H1 (cell line): ENCODE results near the gene KCTD21. TPM values are rescaled to one million over a fixed set of nuclear protein-coding genes. Genes with fewer than 3 reads are reported as not detected.
A peak's percentile ranks its signal among the peaks of the same experiment; 100 is the strongest.

Source experiments
- CTCF ChIA-PET: fragments of 300-600 bp; sonication (Branson Sonifier 250); formaldehyde crosslinking; loops from one replicate; lab custom pipeline; 2021; ENCODE audit not compliant: partially characterized antibody; lab: Charles Lee
- POLR2A ChIA-PET: fragments of 300-600 bp; sonication (Branson Sonifier 250); formaldehyde crosslinking; loops from one replicate; lab custom pipeline; 2021; ENCODE audit warnings: inconsistent platforms; ENCODE audit not compliant: partially characterized antibody; lab: Charles Lee
- DNase-seq, 2 experiments: peaks; one replicate each; pipeline versions ENCODE4 v3.0.0 to v3.0.0-alpha.2; 2010 to 2022; ENCODE audit warnings: low spot score in 2 of 2, low read depth in 1 of 2, mixed read lengths in 1 of 2
- FAIRE-seq: peaks from 2 replicates; lab custom pipeline; 2011; peaks lifted over from hg19 to GRCh38; lab: Jason Lieb, UNC
- H2AFZ ChIP-seq: 2 replicates; pipeline ENCODE4 v1.8.1; 2012; ENCODE audit warnings: low read length, inconsistent platforms
- H2AK5ac ChIP-seq: 2 replicates; pipeline ENCODE4 v1.6.1; 2013; ENCODE audit warnings: low read depth, low read length
- H2BK120ac ChIP-seq: replicated peaks from 2 replicates; pipeline ENCODE3; 2013; ENCODE audit warnings: low read depth, low read length, inconsistent platforms
- H2BK12ac ChIP-seq: 2 replicates; pipeline ENCODE4 v1.6.1; 2013; ENCODE audit warnings: low read depth, low read length
- H2BK15ac ChIP-seq: 2 replicates; pipeline ENCODE4 v1.6.1; 2013; ENCODE audit warnings: low read length
- H2BK20ac ChIP-seq: 2 replicates; pipeline ENCODE4 v1.6.1; 2013; ENCODE audit warnings: low read length
- H2BK5ac ChIP-seq: 2 replicates; pipeline ENCODE4 v1.6.1; 2013; ENCODE audit warnings: low read depth, low read length
- H3K14ac ChIP-seq: 2 replicates; pipeline ENCODE4 v1.6.1; 2013; ENCODE audit warnings: inconsistent platforms; ENCODE audit not compliant: insufficient read length
- H3K18ac ChIP-seq: 2 replicates; pipeline ENCODE4 v1.6.1; 2013; ENCODE audit warnings: low read length; ENCODE audit errors: extremely low read depth
- H3K23ac ChIP-seq: 2 replicates; pipeline ENCODE4 v1.6.1; 2013; ENCODE audit warnings: inconsistent platforms; ENCODE audit not compliant: insufficient read length
- H3K23me2 ChIP-seq: 2 replicates; pipeline ENCODE4 v1.6.1; 2013; ENCODE audit warnings: low read depth, low read length
- H3K27ac ChIP-seq: 2 replicates; pipeline ENCODE4 v1.6.1; 2011; ENCODE audit warnings: low read depth, low read length, inconsistent platforms
- H3K27me3 ChIP-seq, 4 experiments: replicated peaks in 1 of 4; 1 replicate in 1 of 4; 2 replicates in 3 of 4; pipeline versions ENCODE4 v1.6.1 to v1.8.1; 2011 to 2013; ENCODE audit warnings: low read length in 3 of 4, mild to moderate bottlenecking in 3 of 4, inconsistent platforms in 2 of 4, mixed read lengths in 2 of 4, moderate library complexity in 1 of 4; ENCODE audit not compliant: control insufficient read depth in 3 of 4, insufficient read depth in 3 of 4; ENCODE audit errors: extremely low read depth in 1 of 4
- H3K36me3 ChIP-seq, 4 experiments: 2 replicates each; pipeline versions ENCODE4 v1.6.1 to v1.8.1; 2011 to 2013; ENCODE audit warnings: mild to moderate bottlenecking in 4 of 4, low read length in 3 of 4, moderate library complexity in 2 of 4, control low read depth in 1 of 4, inconsistent platforms in 1 of 4; ENCODE audit not compliant: insufficient read depth in 4 of 4, control insufficient read depth in 2 of 4
- H3K4ac ChIP-seq: replicated peaks from 2 replicates; pipeline ENCODE3; 2013; ENCODE audit warnings: low read length, low read depth, mixed read lengths, inconsistent platforms; ENCODE audit not compliant: insufficient read length
- H3K4me1 ChIP-seq, 4 experiments: replicated peaks in 1 of 4; 1 replicate in 1 of 4; 2 replicates in 3 of 4; pipeline versions ENCODE4 v1.6.1 to v1.8.1; 2011 to 2013; ENCODE audit warnings: low read length in 3 of 4, inconsistent platforms in 2 of 4, mixed read lengths in 1 of 4; ENCODE audit not compliant: insufficient read depth in 4 of 4, control insufficient read depth in 3 of 4
- H3K4me2 ChIP-seq, 2 experiments: 2 replicates each; pipeline versions ENCODE4 v1.6.1 to v1.8.1; 2011 to 2013; ENCODE audit warnings: low read depth in 2 of 2, low read length in 2 of 2, control low read depth in 1 of 2, inconsistent platforms in 1 of 2, mild to moderate bottlenecking in 1 of 2; ENCODE audit not compliant: insufficient read depth in 1 of 2
- H3K4me3 ChIP-seq, 4 experiments: fragments of 200-600, 300-600 bp in 1 of 4; sonication (generic), shearing (Covaris generic), sonication (Bioruptor Twin) in 1 of 4; 2 replicates each; pipeline versions ENCODE4 v1.5.1 to v1.8.1; 2011 to 2016; ENCODE audit warnings: low read length in 4 of 4, low read depth in 3 of 4, control low read depth in 2 of 4, inconsistent platforms in 2 of 4, mild to moderate bottlenecking in 2 of 4, mixed read lengths in 1 of 4, moderate library complexity in 1 of 4; ENCODE audit not compliant: insufficient read depth in 2 of 4; ENCODE audit errors: extremely low read depth in 1 of 4
- H3K56ac ChIP-seq: replicated peaks from 2 replicates; pipeline ENCODE3; 2013; ENCODE audit warnings: low read depth, mild to moderate bottlenecking, mixed read lengths, low read length, inconsistent platforms; ENCODE audit not compliant: insufficient read length
- H3K79me1 ChIP-seq: 2 replicates; pipeline ENCODE4 v1.6.1; 2013; ENCODE audit warnings: low read depth, low read length, control low read depth
- H3K79me2 ChIP-seq, 2 experiments: 2 replicates each; pipeline versions ENCODE4 v1.6.1 to v1.8.1; 2012 to 2013; ENCODE audit warnings: low read length in 2 of 2, mild to moderate bottlenecking in 2 of 2, inconsistent platforms in 1 of 2; ENCODE audit not compliant: insufficient read depth in 2 of 2, control insufficient read depth in 1 of 2
- H3K9ac ChIP-seq, 4 experiments: replicated peaks in 1 of 4; 1 replicate in 1 of 4; 2 replicates in 3 of 4; pipeline versions ENCODE4 v1.6.1 to v1.8.1; 2011 to 2013; ENCODE audit warnings: low read depth in 3 of 4, low read length in 3 of 4, control low read depth in 2 of 4, mild to moderate bottlenecking in 2 of 4, moderate library complexity in 2 of 4, inconsistent platforms in 1 of 4; ENCODE audit errors: extremely low read depth in 1 of 4
- H3K9me3 ChIP-seq, 2 experiments: 2 replicates each; pipeline versions ENCODE4 v1.6.1 to v1.8.1; 2012 to 2013; ENCODE audit warnings: mild to moderate bottlenecking in 2 of 2, moderate library complexity in 2 of 2, control low read depth in 1 of 2, inconsistent platforms in 1 of 2, low read depth in 1 of 2, low read length in 1 of 2, mixed read lengths in 1 of 2; ENCODE audit not compliant: insufficient read depth in 2 of 2
- H4K20me1 ChIP-seq, 2 experiments: replicated peaks in 1 of 2; 2 replicates each; pipeline versions ENCODE3 to v1.8.1; 2011 to 2013; ENCODE audit warnings: inconsistent platforms in 2 of 2, low read length in 2 of 2, mild to moderate bottlenecking in 1 of 2; ENCODE audit not compliant: insufficient read depth in 2 of 2, control insufficient read depth in 1 of 2
- H4K5ac ChIP-seq: 2 replicates; pipeline ENCODE4 v1.6.1; 2013; ENCODE audit warnings: low read length, low read depth, mixed read lengths, inconsistent platforms; ENCODE audit not compliant: insufficient read length
- H4K8ac ChIP-seq: 2 replicates; pipeline ENCODE4 v1.8.0; 2013; ENCODE audit warnings: mild to moderate bottlenecking, moderate library complexity, low read length, inconsistent platforms; ENCODE audit not compliant: insufficient read depth; ENCODE audit errors: extremely low read depth
- H4K91ac ChIP-seq: replicated peaks from 2 replicates; pipeline ENCODE3; 2013; ENCODE audit warnings: low read length, mixed read lengths, inconsistent platforms; ENCODE audit not compliant: insufficient read length
- BACH1 ChIP-seq: IDR thresholded peaks from 2 replicates; pipeline ENCODE4 v1.6.1; 2012; ENCODE audit warnings: low read length, improper control_type of control experiment
- CBX5 ChIP-seq: fragments of 300-800, 300-1000 bp; sonication (generic); IDR thresholded peaks from 2 replicates; pipeline ENCODE4 v1.7.1; 2016; ENCODE audit warnings: antibody characterized with exemption, low read length, low read depth
- GABPA ChIP-seq: IDR thresholded peaks from 2 replicates; pipeline ENCODE4 v1.6.1; 2011; ENCODE audit warnings: mild to moderate bottlenecking, low read length, moderate library complexity, borderline replicate concordance; ENCODE audit not compliant: insufficient read depth
- TEAD4 ChIP-seq: IDR thresholded peaks from 2 replicates; pipeline ENCODE4 v1.6.1; 2012; ENCODE audit warnings: low read depth, low read length, inconsistent platforms, mixed read lengths
- WGBS, 2 experiments: shearing (Covaris generic) in 1 of 2; methylation state at CpG; one replicate each; pipeline versions ENCODE4 v1.1.6 to v1.1.7; 2013 to 2015; ENCODE audit warnings: low lambda C conversion rate in 2 of 2, mixed read lengths in 2 of 2, inconsistent platforms in 1 of 2, low coverage in 1 of 2, missing lambda C conversion rate in 1 of 2; ENCODE audit not compliant: insufficient replicate concordance in 2 of 2, insufficient coverage in 1 of 2, insufficient read length in 1 of 2; ENCODE audit errors: extremely low coverage in 1 of 2, missing lambda C conversion rate in 1 of 2; 5-methylcytosine and 5-hydroxymethylcytosine counted together
- polyA plus RNA-seq, 7 experiments: library from polyadenylated mRNA; depleted of rRNA in 3 of 7; stranded (reverse) in 5 of 7; unstranded in 2 of 7; fragments of >200 nt in 5 of 7; fragments of 200-250 nt in 2 of 7; gene quantifications; 1 replicate in 5 of 7; 2 replicates in 1 of 7; 4 replicates in 1 of 7; pipeline versions ENCODE4 v1.2.1 to v1.2.3, GENCODE V29; 2011 to 2013; ENCODE audit warnings: missing spikeins in 2 of 7, mixed read lengths in 2 of 7
- total RNA-seq: library from RNA; stranded (reverse); fragmentation: NEBNext Ultra II Directional; extraction: Animal tissue kit (Norgen Biotek cat#: 25700); gene quantifications from 2 replicates; pipeline ENCODE4 v1.2.1, GENCODE V29; 2021

Gene KCTD21
- total and polyA plus RNA-seq, 2 of the 8 experiments (the other 6 are each of a cell fraction or from before 2014, with no cell fraction given): 3.2 to 4.1 TPM

DNA sequence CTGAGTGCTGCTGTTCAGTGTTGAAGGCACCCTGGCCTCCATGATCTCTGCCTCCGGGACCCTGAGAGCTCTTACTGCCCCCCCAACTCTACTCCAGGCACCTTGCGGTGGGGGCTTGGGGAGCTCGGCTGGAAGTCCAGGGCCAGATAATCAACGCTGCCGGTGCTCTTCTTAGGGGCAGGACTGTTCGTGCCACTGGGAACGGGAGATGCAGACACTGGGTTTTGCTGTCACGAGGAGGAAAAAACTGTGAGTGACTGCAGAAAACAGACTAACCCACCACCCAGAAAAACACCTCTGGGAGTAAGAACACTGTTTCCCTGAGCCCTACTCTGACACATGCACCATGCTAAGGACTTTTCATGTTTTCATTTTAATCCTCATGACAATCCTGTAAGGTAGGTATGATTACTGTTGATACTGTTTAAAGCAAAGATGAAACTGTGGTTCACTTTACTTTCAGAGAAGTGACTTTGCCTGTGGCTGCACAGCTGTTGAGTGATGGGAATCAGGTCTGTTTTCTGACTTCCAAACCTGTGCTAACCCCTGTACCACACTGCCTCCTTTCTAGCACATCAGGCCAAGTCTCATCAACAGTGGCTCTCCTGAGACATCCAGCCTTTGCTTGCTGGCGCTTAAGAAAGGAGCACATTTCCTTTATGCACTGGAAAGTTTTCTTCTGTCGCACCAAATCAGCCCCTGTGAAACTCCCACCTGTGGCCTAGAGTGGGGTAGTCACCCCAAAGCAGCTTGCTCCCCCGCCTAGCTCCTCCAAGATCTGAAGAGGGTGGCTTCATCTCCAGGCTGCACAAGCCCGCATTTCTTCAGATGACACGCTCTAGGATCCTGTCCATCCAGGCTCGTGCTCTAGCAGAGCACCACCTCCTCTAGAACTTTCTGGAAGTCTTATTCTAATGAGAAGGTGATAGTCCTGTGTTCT, 32.1 kb upstream of the KCTD21 start:
- Histone ChIP-seq H2BK5ac (no peak overlapping the region), H3K18ac (no peak overlapping the region), H3K79me2 (no peaks in the 10 kb centered on the region), H2AFZ (no peak overlapping the region), H4K20me1 (peaks cover 0 to 2% of the 10 kb centered on the region in 2 experiments), H2BK15ac (no peak overlapping the region), H4K91ac (no peak overlapping the region), H2BK120ac (no peak overlapping the region), H4K5ac (no peak overlapping the region), H3K9ac (no peak overlapping the region; a peak in 1 of 7 replicates), H3K36me3 (peaks cover 0 to 4% (median 1%) of the 10 kb centered on the region in 4 experiments; a peak in 2 of 8 replicates), H2BK20ac (no peak overlapping the region), H3K4me1 (no peaks in the 10 kb centered on the region), H3K14ac (no peak overlapping the region), H3K9me3 (no peaks in the 10 kb centered on the region), H3K23me2 (no peaks in the 10 kb centered on the region), H3K27me3 (no peaks in the 10 kb centered on the region), H3K56ac (no peak overlapping the region), H3K4me2 (no peak overlapping the region), H3K4me3 (no peak overlapping the region), H3K27ac (no peak overlapping the region), H2AK5ac (no peak overlapping the region), H4K8ac (no peak overlapping the region), H3K79me1 (no peaks in the 10 kb centered on the region), H3K4ac (no peak overlapping the region), H3K23ac (no peak overlapping the region), H2BK12ac (no peak overlapping the region)
- FAIRE-seq: no peak
- TF ChIP-seq BACH1 (no peak), CBX5 (no peak), TEAD4 (no peak), GABPA (no peak)
- POLR2A ChIA-PET: interaction anchor here (1.3 kb wide), 1 partner anchor 38 kb away, joined by 3 read pairs; no protein-coding TSS in a partner anchor
- 89% methylated on average over 14 of the region's 14 CpGs; no CpG with 5 or more reads in 1 of the 2 experiments for WGBS, 2 experiments
- CTCF ChIA-PET: interaction anchor here (0.5 to 1.5 kb wide), 5 partner anchors 20 to 365 kb away, joined by 3 to 4 read pairs (median 3); no protein-coding TSS in a partner anchor
- DNase-seq: peak in 1 of 2 experiments; percentile 23
